NCI-H128 (cell line): Measurements from ENCODE around the gene MZB1.
"Not testable (repeated sequence)": the region's sequence is repeated elsewhere in the genome, so short reads cannot be mapped to it uniquely, and the experiment has no call there.

ENCODE experiments used
- DNase-seq: peaks from one replicate; lab custom pipeline; 2025; ENCODE audit not compliant: unreplicated experiment; lab: John Stamatoyannopoulos, UW

Gene MZB1

DNA sequence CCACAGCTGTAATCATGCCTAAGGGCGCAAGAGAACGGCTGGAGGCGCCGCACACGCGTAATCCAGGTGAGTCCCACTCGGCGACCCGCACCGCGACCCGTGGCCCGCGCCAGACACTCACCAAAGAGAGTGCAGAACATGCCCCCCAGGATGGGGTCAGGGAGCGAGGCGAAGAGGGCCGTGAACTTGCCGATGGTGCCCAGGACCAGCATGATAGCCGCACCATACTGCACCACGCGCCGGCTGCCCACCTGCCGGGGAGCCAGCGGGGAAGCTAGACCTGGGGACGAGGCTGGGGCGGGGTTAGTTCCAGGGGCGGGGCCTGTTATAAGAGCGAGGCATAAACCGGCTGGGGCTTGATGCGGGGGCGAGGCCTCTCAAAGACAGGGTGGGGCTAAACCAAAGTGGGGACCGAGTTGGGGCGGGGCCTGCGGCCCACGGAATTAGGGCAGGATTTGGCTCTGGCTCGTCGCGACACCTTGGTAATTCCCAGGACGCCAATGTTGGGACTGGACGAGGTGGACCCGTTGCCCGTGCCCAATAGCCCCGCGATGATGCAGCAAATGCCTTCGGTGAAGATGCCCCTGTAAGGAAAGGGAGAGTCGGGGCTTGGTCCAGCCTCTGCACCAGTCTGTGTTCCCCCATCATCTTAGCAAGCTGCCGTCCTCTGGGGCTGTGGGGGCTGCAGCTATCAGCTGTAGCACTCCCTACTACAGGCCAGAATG lies 11.4 kb downstream of the MZB1 start:
- DNase-seq, result no peak

- DNase-seq, result no peak
These were observed 12.5 kb downstream of the MZB1 start for GRCh38 chr5:139377226-139377625.

GRCh38 chr5:139376364-139376763 lies 13.3 kb downstream of the MZB1 start:
- no peak for DNase-seq

- no peak for DNase-seq
These were observed 14.8 kb downstream of the MZB1 start for GRCh38 chr5:139374909-139375308.

DNA sequence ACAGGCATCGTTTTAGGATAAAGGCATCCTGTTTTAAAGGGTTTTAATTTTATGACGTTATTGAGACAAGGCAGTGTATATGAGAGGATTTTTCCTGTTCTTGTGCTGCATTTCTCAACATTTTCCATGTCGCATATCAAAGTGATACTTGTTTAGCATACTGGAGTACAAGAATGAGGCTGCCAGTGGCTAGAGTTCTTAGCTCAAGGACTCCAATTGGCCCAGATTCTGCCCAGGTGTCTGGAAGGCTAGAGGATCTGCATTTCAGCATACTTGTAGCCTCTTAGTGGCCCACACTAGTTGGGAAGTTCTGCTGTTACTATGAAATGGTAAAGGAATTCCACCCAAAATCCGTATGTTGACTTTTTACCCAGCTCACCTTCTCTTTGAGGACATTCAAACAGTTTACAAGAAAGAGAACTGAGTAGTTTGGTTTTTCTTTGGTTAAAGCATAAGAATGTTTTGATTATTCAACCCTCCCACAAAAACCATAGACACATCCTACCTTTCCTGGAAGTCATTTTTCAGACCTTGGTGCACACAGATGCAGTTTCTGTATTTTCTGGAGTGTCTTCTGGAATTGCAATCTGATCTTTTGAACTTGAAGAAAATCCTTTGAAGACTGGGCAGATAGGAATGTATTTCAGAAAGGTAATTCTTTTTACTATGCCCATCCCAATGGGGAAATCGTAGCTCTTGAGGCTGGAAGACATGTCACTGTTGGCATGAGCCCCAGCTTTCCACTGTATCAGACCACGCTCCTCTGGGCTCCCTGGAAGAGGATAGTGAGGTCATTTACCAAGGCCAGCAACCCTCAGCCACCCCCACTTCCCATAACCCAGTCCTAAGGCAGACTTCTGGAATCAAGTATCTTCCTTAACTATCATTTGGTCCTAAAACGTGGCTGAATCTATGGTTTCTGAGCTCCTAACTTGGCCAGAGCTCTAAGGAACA lies 18.0 kb downstream of the MZB1 start:
- no peak for DNase-seq

DNA sequence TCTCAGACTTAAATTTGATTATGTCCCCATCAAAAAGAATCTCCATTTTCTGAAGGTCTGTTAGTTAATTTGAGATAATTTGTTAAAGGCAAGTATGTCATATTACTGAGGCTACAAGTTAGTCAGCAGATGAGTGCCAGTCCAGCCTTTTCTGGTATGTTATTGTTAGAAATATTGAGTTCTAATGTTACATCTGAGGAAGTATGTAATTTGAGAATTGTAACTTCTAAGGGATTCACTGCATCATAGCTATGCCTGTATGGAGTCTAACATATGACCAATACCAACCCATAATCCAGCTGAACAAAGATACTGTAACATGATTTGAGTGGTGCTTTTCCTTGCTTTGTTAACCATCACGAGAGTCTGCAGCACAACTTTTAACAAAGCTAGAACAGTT lies 20.5 kb downstream of the MZB1 start:
- no peak for DNase-seq

DNA sequence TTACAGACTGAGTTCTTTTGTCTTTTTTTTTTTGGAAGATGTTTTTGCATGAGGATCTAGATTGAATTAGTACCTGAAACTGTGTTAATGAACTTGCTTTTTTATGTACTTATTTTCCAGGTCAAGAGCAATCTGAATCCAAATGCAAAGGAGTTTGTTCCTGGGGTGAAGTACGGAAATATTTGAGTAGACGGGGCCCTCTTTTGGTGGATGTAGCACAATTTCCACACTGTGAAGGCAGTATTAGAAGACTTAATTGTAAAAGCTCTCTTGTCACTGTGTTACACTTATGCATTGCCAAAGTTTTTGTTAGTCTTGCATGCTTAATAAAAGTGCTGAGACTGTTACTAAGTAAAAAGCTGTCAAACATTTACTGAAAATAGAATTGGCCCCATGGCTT lies 21.1 kb downstream of the MZB1 start:
- no peak for DNase-seq

DNA sequence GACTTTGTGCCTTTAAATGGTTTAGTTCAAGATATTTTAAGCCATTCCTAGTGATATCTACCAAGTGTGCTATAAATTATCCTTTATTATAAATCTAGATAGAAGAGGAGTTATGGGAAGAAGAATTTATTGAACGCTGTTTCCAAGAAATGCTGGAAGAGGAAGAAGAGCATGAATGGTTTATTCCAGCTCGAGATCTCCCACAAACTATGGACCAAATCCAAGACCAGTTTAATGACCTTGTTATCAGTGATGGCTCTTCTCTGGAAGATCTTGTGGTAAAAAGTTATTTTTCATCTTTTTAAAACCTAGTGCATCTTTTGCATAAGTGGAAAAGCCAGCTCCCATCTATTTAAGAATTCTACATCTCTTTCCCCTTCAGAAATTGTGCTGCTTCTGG lies 25.2 kb downstream of the MZB1 start:
- no peak for DNase-seq

- no peak for DNase-seq
These were observed 25.8 kb downstream of the MZB1 start for GRCh38 chr5:139363937-139364336.

DNA sequence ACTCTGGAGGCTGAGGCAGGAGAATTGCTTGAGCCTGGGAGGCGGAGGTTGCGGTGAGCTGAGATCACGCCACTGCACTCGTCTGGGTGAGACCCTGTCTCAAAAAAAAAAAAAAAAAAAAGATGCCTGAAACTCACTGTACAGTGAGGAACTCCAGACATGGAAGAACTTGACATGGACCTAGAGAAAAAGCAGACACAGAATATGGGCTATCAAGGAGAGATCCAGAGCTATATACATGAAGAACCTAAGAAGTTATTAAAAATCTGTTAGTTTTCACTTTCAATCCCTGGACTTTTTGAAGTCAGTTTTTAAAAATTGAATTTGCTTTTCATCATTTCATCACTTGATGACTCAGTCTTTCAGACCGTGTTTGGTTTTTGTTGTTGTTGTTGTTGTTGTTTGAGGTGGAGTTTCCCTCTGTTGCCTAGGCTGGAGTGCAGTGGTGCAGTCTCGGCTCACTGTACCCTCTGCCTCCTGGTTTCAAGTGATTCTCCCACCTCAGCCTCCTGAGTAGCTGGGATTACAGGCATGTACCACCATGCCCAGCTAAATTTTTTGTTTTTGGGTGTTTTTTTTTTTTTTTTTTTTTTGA lies 27.8 kb downstream of the MZB1 start:
- DNase-seq, result no peak

GRCh38 chr5:139360384-139360783 lies 29.3 kb downstream of the MZB1 start:
- DNase-seq, result no peak

GRCh38 chr5:139358064-139358463 lies 31.6 kb downstream of the MZB1 start:
- DNase-seq, result no peak

DNA sequence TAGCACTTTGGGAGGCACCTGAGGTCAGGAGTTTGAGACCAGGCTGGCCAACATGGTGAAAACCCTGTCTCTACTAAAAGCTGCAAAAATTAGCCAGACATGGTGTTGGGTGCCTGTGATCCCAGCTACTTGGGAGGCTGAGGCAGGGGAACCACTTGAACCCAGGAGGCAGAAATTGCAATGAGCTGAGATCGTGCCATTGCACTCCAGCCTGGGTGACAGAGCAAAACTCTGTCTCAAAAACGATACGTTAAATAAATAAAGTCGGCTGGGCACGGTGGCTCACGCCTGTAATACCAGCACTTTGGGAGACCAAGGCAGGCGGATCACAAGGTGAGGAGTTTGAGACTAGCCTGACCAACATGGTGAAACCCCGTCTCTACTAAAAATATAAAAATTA lies 33.8 kb downstream of the MZB1 start:
- DNase-seq, result not testable (repeated sequence)

DNA sequence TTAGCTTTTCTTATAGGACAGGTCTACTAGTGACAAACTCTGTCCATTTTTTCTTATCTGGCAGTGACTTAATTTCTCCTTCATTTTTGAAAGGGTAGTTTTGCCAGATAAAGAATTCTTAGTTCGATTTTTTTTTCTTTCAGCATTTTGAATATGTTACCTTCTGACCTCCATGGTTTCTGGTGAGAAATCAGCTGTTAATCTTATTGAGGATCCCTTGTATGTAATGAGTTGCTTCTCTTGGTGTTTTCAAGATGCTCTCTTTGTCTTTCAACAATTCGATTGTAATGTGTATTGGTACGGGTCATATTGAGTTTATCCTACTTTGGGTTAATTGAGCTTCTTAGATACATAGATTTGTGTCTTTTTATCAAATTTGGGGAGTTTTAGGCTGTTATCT lies 35.5 kb downstream of the MZB1 start:
- DNase-seq, result no peak

DNA sequence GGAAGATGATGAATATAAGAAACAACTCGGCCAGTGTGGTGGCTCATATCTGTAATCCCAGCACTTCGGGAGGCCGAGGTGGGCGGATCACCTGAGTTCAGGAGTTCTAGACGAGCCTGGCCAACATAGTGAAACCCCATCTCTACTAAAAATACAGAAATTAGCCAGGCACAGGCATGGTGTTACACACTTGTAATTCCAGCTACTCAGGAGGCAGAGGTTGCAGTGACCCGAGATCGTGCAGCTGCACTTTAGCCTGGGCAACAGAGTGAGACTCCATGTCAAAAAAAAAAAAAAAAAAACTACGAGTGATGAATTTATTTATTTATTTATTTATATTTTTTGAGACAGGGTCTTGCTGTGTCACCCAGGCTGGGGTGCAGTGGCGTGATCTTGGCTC lies 41.9 kb downstream of the MZB1 start:
- DNase-seq, result not testable (repeated sequence)

DNA sequence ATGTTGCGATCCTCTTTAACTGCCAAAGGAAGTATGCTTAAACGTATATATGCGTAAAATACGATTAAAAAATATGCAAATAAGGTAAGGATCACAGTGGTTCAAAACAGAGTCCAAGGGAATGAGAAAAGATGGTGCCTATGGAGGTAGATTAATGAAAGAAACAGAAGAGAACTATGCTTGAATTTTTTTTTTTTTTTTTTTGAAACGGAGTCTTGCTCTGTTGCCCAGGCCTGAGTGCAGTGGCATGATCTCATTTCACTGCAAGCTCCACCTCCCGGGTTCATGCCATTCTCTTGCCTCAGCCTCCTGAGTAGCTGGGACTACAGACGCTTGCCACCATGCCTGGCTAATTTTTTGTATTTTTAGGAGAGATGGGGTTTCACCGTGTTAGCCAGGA lies 44.3 kb downstream of the MZB1 start:
- not testable (repeated sequence) for DNase-seq

DNA sequence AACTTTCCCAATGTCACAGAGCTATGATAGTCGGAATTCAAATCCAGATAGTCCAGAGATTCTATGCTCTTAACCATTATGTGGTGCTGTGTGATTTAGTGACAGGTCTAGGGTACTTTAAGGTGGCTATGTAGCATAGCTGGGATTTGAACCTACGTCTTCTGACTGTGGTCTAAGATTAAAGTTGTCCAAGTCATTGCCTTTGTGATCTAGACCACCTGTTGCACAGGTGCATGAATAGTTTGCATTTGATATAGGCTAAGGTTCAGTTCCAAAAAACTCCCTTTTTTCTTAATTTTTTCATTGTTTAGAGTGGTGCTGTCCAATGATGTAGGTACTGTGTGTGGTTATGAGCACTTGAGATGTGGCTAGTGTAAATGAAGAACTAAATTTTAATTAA lies 45.5 kb downstream of the MZB1 start:
- no peak for DNase-seq

- no peak for DNase-seq
These were observed 46.2 kb downstream of the MZB1 start for GRCh38 chr5:139343476-139343875.

DNA sequence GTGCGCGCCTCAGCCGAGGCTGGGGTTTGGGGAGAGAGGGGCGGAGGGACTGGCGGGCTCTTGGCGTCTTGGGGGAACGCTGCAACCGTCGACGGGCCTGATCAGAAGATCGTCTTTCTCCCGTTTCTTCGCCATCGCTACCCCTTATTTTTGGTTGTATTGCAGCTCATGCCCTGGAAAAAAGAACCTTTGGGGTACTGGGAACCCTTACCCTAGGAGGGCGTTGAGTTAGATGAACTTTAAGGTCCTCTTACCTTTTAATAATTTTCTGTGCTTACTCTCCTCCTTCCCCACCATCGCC lies 47.3 kb downstream of the MZB1 start:
- DNase-seq, result no peak

- DNase-seq, result peak; percentile 85
These were observed 47.9 kb downstream of the MZB1 start, which contains the start of gene PAIP2 for GRCh38 chr5:139341689-139342422. TSS of gene PAIP2 (plus strand) at chr5:139341854. CDS start at chr5:139363785, 21,931 bp downstream.

- DNase-seq, result no peak
These were observed 48.5 kb downstream of the MZB1 start for GRCh38 chr5:139341187-139341688.
